Esophagus muscularis mucosa (tissue), 4 donors: ENCODE data around the gene C2CD4C. TPM values are rescaled to one million over a fixed set of nuclear protein-coding genes. Genes with fewer than 3 reads are reported as not detected.
"Not testable (repeated sequence)": the region's sequence is repeated elsewhere in the genome, so short reads cannot be mapped to it uniquely, and the experiment has no call there.

Experiments
- DNase-seq: peaks from one replicate; pipeline ENCODE4 v3.0.0-alpha.2; 2017; ENCODE audit errors: extremely low spot score
- H3K27ac ChIP-seq, 4 donors: fragments of 200-600 bp; sonication (generic); replicated peaks in 1 of 4; 1 replicate in 3 of 4; 2 replicates in 1 of 4; pipeline ENCODE4 v1.5.1; 2016 to 2019; ENCODE audit warnings: mild to moderate bottlenecking in 1 of 4
- H3K27me3 ChIP-seq, 4 donors: fragments of 200-600 bp; sonication (generic); one replicate each; pipeline versions ENCODE4 v1.5.1 to v1.6.0; 2016 to 2019
- H3K36me3 ChIP-seq, 4 donors: fragments of 200-600 bp; sonication (generic); one replicate each; pipeline ENCODE4 v1.5.1; 2016 to 2019
- H3K4me1 ChIP-seq, 4 donors: fragments of 200-600 bp; sonication (generic); one replicate each; pipeline ENCODE4 v1.5.1; 2016 to 2019
- H3K4me3 ChIP-seq, 4 donors: fragments of 200-600 bp; sonication (generic); 1 replicate in 2 of 4; 2 replicates in 2 of 4; pipeline ENCODE4 v1.5.1; 2016 to 2019; ENCODE audit warnings: mild to moderate bottlenecking in 4 of 4, moderate library complexity in 1 of 4
- H3K9me3 ChIP-seq, 4 donors: fragments of 200-600 bp; sonication (generic); 1 replicate in 3 of 4; 2 replicates in 1 of 4; pipeline ENCODE4 v1.5.1; 2016 to 2019
- CTCF ChIP-seq, 3 experiments: fragments of 200-600 bp in 2 of 3; fragments of 450-650 bp in 1 of 3; sonication (generic) in 2 of 3; IDR thresholded peaks; one replicate each; pipeline ENCODE4 v1.5.1; 2017 to 2019; ENCODE audit warnings: antibody characterized with exemption in 3 of 3, mild to moderate bottlenecking in 2 of 3, moderate library complexity in 1 of 3
- EP300 ChIP-seq: sonication (generic); formaldehyde crosslinking; IDR thresholded peaks from one replicate; pipeline ENCODE4 v1.6.1; 2017; ENCODE audit warnings: antibody characterized with exemption
- POLR2A ChIP-seq: fragments of 450-650 bp; IDR thresholded peaks from one replicate; pipeline ENCODE4 v1.6.1; 2017; ENCODE audit warnings: antibody characterized with exemption, moderate library complexity, mild to moderate bottlenecking, low read depth
- POLR2AphosphoS5 ChIP-seq, 2 donors: sonication (generic); formaldehyde crosslinking; IDR thresholded peaks; one replicate each; pipeline ENCODE4 v1.6.1; 2017; ENCODE audit warnings: antibody characterized with exemption in 2 of 2
- WGBS: methylation state at CpG from one replicate; pipeline ENCODE4 v1.1.5; 2018; 5-methylcytosine and 5-hydroxymethylcytosine counted together
- intact Hi-C: fragments of 100-400 bp; cut with DNase I; formaldehyde crosslinking; loops from one replicate; pipeline ENCODE4 v1.15.1; 2023
- total RNA-seq, 4 donors: library from RNA; depleted of rRNA; stranded (reverse); fragments of >200 nt; gene quantifications; one replicate each; pipeline versions ENCODE4 v1.1.0 to v1.2.1, GENCODE V29; 2016

Gene C2CD4C
- total RNA-seq, 4 donors from 2014 or later: 0.46 to 3.7 (median 1.7) TPM

DNA sequence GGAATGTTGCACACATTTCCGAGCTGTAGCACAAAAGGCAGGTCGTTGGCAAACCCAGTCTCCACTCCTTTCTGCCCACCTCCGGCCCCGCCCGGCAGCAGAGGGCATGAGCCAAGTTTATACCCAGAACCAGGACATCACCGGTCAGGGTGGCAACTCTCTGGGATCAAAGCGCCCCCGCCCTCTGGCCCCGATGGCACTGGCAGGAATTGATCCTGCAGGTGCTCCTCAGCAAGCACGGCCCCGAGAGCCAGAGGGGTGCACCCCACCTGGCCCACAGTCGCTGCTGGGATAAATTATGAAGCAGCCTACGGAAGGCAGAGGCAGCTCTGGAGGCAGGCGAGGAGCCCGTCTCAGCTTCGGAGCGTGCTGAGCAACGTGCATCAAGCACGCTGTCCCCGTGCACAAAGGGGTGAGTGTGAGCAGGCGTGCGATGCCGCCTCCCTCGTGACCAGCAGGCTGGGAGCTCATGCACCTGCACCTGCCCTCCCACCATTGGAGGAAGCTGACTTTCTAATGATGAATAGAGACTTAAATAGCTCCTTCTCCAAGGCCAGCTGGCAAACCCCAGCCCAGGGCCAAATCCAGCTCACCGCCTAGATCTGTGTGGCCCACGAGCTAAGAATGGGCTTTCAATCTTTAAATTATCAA, 26.2 kb upstream of the C2CD4C start:
- Histone ChIP-seq H3K4me1 (no peaks in the 10 kb centered on the region), H3K4me3 (no peak overlapping the region), H3K27me3 (peaks cover 0 to 9% (median 0%) of the 10 kb centered on the region in 4 donors), H3K9me3 (no peaks in the 10 kb centered on the region), H3K36me3 (peaks cover 0 to 30% (median 15%) of the 10 kb centered on the region in 4 donors), H3K27ac (no peak overlapping the region)
- TF ChIP-seq POLR2AphosphoS5 (IDR thresholded peaks at IDR 0.05) (no peak), POLR2A (no peak), EP300 (no peak), CTCF (IDR thresholded peaks at IDR 0.05) (no peak)
- DNase-seq: no peak
- intact Hi-C loops: no loop called here
- WGBS: 92% methylated on average over 15 of the region's 26 CpGs

GRCh38 chr19:434152-434960, 25.4 kb upstream of the C2CD4C start:
- Histone ChIP-seq H3K36me3 (peaks cover 0 to 36% (median 14%) of the 10 kb centered on the region in 4 donors), H3K4me3 (no peak overlapping the region), H3K9me3 (no peaks in the 10 kb centered on the region), H3K4me1 (no peaks in the 10 kb centered on the region), H3K27ac (no peak overlapping the region), H3K27me3 (peaks cover 0 to 9% (median 0%) of the 10 kb centered on the region in 4 donors)
- WGBS: 90% methylated on average over 10 of the region's 22 CpGs
- DNase-seq: no peak
- TF ChIP-seq CTCF (IDR thresholded peaks at IDR 0.05) (no peak), EP300 (no peak), POLR2A (no peak), POLR2AphosphoS5 (IDR thresholded peaks at IDR 0.05) (no peak)
- intact Hi-C loops: no loop called here

DNA sequence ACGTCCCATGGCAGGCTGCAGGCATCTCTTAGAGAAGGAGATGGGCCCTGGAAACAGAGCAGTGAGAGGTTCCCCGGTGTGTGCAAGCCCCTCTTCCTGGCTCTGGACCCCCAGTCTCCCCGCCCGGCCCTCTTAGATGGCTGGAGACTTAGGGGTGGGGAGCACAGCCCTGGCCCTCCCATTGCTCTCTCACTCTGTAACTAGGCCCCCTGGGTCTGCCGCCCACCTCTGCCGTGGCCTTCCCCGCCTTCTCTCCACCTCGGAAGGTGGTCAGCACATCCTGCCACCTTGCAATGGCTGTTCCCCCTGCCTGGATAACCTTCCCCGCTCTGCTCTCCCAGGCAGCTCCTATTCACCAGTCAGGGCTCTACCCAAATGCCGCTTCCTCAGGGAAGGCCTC, 21.8 kb upstream of the C2CD4C start:
- DNase-seq: no peak
- H3K27me3 ChIP-seq: no peaks in the 10 kb centered on the region
- 97% methylated on average over 10 of the region's 10 CpGs for WGBS
- no peak for TF ChIP-seq EP300
- H3K27ac ChIP-seq: no peak overlapping the region
- intact Hi-C loops: no loop called here
- H3K4me1 ChIP-seq: peaks cover 0 to 4% (median 2%) of the 10 kb centered on the region in 4 donors
- H3K4me3 ChIP-seq: no peak overlapping the region
- no peaks in the 10 kb centered on the region for H3K9me3 ChIP-seq
- peaks cover 0 to 43% (median 14%) of the 10 kb centered on the region in 4 donors for H3K36me3 ChIP-seq

- Histone ChIP-seq H3K36me3 (peaks cover 4 to 53% (median 25%) of the 10 kb centered on the region in 4 donors), H3K9me3 (no peaks in the 10 kb centered on the region), H3K4me3 (no peak overlapping the region), H3K4me1 (peaks cover 0 to 4% (median 2%) of the 10 kb centered on the region in 4 donors), H3K27me3 (no peaks in the 10 kb centered on the region), H3K27ac (no peak overlapping the region)
- intact Hi-C loops: no loop called here
- 89% methylated on average over 14 of the region's 15 CpGs for WGBS
- no peak for DNase-seq
- TF ChIP-seq POLR2A: no peak
- no peak for TF ChIP-seq EP300
- TF ChIP-seq POLR2AphosphoS5 (IDR thresholded peaks at IDR 0.05): no peak
- TF ChIP-seq CTCF (IDR thresholded peaks at IDR 0.05): no peak
Observed at GRCh38 chr19:428149-428548, 19.2 kb upstream of the C2CD4C start.

DNA sequence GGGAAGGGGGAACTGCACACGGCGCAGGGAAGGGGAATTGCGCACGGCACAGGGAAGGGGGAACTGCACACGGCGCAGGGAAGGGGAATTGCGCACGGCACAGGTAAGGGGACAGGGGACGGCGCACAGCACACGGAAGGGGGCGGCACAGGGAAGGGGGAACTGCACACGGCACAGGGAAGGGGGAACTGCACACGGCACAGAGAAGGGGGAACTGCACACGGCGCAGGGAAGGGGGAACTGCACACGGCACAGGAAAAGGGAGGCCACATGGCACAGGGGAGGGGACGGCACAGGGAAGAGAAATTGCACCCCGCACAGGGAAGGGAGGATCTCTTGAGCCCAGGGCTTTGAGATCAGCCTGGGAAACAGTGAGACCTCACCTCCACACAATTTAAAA, 18.7 kb upstream of the C2CD4C start:
- H3K27me3 ChIP-seq, H3K4me3 ChIP-seq, DNase-seq, intact Hi-C loops, H3K9me3 ChIP-seq, H3K4me1 ChIP-seq, H3K27ac ChIP-seq: not testable (repeated sequence)
- 81% methylated on average over 15 of the region's 19 CpGs for WGBS
- H3K36me3 ChIP-seq: peaks cover 4 to 53% (median 25%) of the 10 kb centered on the region in 4 donors
